Measurements from ENCODE around the gene QRFP. TPM values are rescaled to one million over a fixed set of nuclear protein-coding genes. Genes with fewer than 3 reads are reported as not detected.
A peak's percentile ranks its signal among the peaks of the same experiment; 100 is the strongest.

Gene QRFP
- total RNA-seq, 2 donors from 2014 or later: not detected

- H3K4me1 ChIP-seq: peaks cover 0 to 46% of the 10 kb centered on the region in 2 donors
- H3K9me3 ChIP-seq: no peaks in the 10 kb centered on the region
- TF ChIP-seq, protein P1, sequence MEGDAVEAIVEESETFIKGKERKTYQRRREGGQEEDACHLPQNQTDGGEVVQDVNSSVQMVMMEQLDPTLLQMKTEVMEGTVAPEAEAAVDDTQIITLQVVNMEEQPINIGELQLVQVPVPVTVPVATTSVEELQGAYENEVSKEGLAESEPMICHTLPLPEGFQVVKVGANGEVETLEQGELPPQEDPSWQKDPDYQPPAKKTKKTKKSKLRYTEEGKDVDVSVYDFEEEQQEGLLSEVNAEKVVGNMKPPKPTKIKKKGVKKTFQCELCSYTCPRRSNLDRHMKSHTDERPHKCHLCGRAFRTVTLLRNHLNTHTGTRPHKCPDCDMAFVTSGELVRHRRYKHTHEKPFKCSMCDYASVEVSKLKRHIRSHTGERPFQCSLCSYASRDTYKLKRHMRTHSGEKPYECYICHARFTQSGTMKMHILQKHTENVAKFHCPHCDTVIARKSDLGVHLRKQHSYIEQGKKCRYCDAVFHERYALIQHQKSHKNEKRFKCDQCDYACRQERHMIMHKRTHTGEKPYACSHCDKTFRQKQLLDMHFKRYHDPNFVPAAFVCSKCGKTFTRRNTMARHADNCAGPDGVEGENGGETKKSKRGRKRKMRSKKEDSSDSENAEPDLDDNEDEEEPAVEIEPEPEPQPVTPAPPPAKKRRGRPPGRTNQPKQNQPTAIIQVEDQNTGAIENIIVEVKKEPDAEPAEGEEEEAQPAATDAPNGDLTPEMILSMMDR (IDR thresholded peaks at IDR 0.05): peak; percentile 26 to 33
- H3K4me3 ChIP-seq: peak within 1 kb of the TSS; percentile 35 to 54
- no peaks in the 10 kb centered on the region for H3K36me3 ChIP-seq
- H3K27ac ChIP-seq: no peak within 1 kb of the TSS
- H3K27me3 ChIP-seq: peaks cover 8 to 30% of the 10 kb centered on the region in 2 donors
- DNase-seq (ENCODE audit: low spot score): no peak
Measured at GRCh38 chr9:130938652-130939404, 42.2 kb upstream of the QRFP start, which contains the start of gene FIBCD1. TSS of gene FIBCD1 (minus strand) at chr9:130939247. CDS start at chr9:130938607, 640 bp downstream.

- Histone ChIP-seq H3K9me3 (no peaks in the 10 kb centered on the region), H3K27ac (no peak overlapping the region), H3K36me3 (no peaks in the 10 kb centered on the region), H3K4me3 (peak overlapping the region in 1 of 2 donors; percentile 54), H3K27me3 (peaks cover 8 to 35% of the 10 kb centered on the region in 2 donors), H3K4me1 (peaks cover 0 to 52% of the 10 kb centered on the region in 2 donors)
- DNase-seq (ENCODE audit: low spot score): no peak
- TF ChIP-seq, protein P1 (IDR thresholded peaks at IDR 0.05): no peak
Measured at GRCh38 chr9:130938184-130938651, 41.6 kb upstream of the QRFP start.

- peaks cover 8 to 35% of the 10 kb centered on the region in 2 donors for H3K27me3 ChIP-seq
- H3K4me1 ChIP-seq: peaks cover 0 to 59% of the 10 kb centered on the region in 2 donors
- no peak for DNase-seq (ENCODE audit: low spot score)
- no peak overlapping the region for H3K27ac ChIP-seq
- no peak overlapping the region for H3K4me3 ChIP-seq
- no peaks in the 10 kb centered on the region for H3K36me3 ChIP-seq
- H3K9me3 ChIP-seq: no peaks in the 10 kb centered on the region
- TF ChIP-seq, protein P1 (IDR thresholded peaks at IDR 0.05): no peak
Measured at GRCh38 chr9:130937146-130938076, 40.8 kb upstream of the QRFP start.

- TF ChIP-seq, protein P1 (IDR thresholded peaks at IDR 0.05): no peak
- DNase-seq (ENCODE audit: low spot score): no peak
- Histone ChIP-seq H3K4me3 (no peak overlapping the region), H3K27ac (no peak overlapping the region), H3K36me3 (no peaks in the 10 kb centered on the region), H3K9me3 (no peaks in the 10 kb centered on the region), H3K27me3 (peaks cover 8 to 35% of the 10 kb centered on the region in 2 donors), H3K4me1 (peaks cover 0 to 68% of the 10 kb centered on the region in 2 donors)
Measured at GRCh38 chr9:130936285-130937117, 39.9 kb upstream of the QRFP start.

- H3K4me1 ChIP-seq: peaks cover 0 to 69% of the 10 kb centered on the region in 2 donors
- no peak overlapping the region for H3K27ac ChIP-seq
- peaks cover 8 to 33% of the 10 kb centered on the region in 2 donors for H3K27me3 ChIP-seq
- H3K4me3 ChIP-seq: no peak overlapping the region
- no peak for DNase-seq (ENCODE audit: low spot score)
- TF ChIP-seq, protein P1 (IDR thresholded peaks at IDR 0.05): no peak
- no peaks in the 10 kb centered on the region for H3K9me3 ChIP-seq
- H3K36me3 ChIP-seq: no peaks in the 10 kb centered on the region
Measured at GRCh38 chr9:130935648-130936271, 39.1 kb upstream of the QRFP start.

All from right atrium auricular region (tissue), 2 donors.